ENCODE data around the gene GABBR2.

GABBR2 gene

DNA sequence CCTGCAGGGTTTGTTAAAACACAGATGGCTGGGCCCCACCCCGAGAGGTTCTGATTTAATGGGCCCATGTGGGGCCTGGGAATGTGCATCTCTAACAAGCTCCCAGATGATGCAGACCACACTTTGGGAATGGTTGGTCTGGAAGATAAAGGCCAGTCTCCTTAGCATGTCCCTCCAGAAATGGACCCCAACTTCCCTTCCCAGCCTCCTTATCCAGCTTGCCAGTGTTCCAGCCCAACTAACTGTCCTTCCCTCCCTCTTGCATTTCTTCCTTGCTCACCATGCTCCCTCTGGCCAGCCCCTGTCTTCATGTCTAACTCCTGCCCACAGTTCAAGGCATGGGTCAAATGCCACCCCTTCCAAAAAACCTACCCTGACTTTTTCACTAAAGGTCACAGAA lies 257.2 kb downstream of the GABBR2 start:
- H3K4me3 ChIP-seq (ENCODE audit: low read length), result no peak overlapping the region
- H3K4me1 ChIP-seq (ENCODE audit: insufficient read depth, low read length), result no peaks in the 10 kb centered on the region; the same call in 1 of the 2 replicates
- peaks cover 5% of the 10 kb centered on the region; the same call in 1 of the 2 replicates for H3K9me3 ChIP-seq (ENCODE audit: insufficient read depth, low read depth, low read length)
- no peak overlapping the region for H3K9ac ChIP-seq (ENCODE audit: low read depth, low read length)
- no peak overlapping the region for H3K27ac ChIP-seq (ENCODE audit: low read depth, low read length)
- no peaks in the 10 kb centered on the region for H3K27me3 ChIP-seq (ENCODE audit: insufficient read depth, low read length)
- 94% methylated on average over 1 of the region's 1 CpG for WGBS
- no peaks in the 10 kb centered on the region for H3K36me3 ChIP-seq (ENCODE audit: insufficient read depth, low read length)

- Histone ChIP-seq H3K9me3 (ENCODE audit: insufficient read depth, low read depth, low read length) (peaks cover 5% of the 10 kb centered on the region; the same call in 1 of the 2 replicates), H3K36me3 (ENCODE audit: insufficient read depth, low read length) (no peaks in the 10 kb centered on the region), H3K4me3 (ENCODE audit: low read length) (no peak overlapping the region), H3K9ac (ENCODE audit: low read depth, low read length) (no peak overlapping the region), H3K27ac (ENCODE audit: low read depth, low read length) (no peak overlapping the region), H3K27me3 (ENCODE audit: insufficient read depth, low read length) (no peaks in the 10 kb centered on the region), H3K4me1 (ENCODE audit: insufficient read depth, low read length) (no peaks in the 10 kb centered on the region; the same call in 1 of the 2 replicates)
- WGBS, result 100% methylated on average over 1 of the region's 2 CpGs
These were observed 258.2 kb downstream of the GABBR2 start for GRCh38 chr9:98450496-98450895.

GRCh38 chr9:98449871-98450270 lies 258.9 kb downstream of the GABBR2 start:
- Histone ChIP-seq H3K9ac (ENCODE audit: low read depth, low read length) (no peak overlapping the region), H3K27me3 (ENCODE audit: insufficient read depth, low read length) (no peaks in the 10 kb centered on the region)

DNA sequence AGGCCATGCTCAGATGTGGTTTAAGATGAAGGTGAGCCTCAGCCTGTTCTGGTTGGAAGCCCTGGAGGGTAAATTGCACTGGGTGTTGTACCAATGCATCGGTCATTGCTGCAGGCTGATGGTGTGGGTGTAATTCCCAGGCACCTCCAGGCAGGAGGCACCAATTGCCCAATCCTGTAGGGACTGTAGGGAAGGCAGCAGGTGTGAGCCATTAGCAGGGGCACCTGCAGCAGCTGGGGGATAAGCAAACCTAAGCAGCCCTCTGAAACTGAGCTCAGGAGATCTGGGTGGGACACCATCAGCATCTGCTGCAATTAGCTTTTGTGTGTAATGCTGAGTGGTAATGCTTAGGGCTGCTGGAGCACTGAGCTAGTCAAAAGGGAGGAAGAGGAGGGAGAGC lies 263.2 kb downstream of the GABBR2 start:
- Histone ChIP-seq H3K9ac (ENCODE audit: low read depth, low read length) (no peak overlapping the region), H3K27me3 (ENCODE audit: insufficient read depth, low read length) (no peaks in the 10 kb centered on the region), H3K4me1 (ENCODE audit: insufficient read depth, low read length) (peaks cover 5% of the 10 kb centered on the region), H3K27ac (ENCODE audit: low read depth, low read length) (no peak overlapping the region), H3K4me3 (ENCODE audit: low read length) (no peak overlapping the region), H3K36me3 (ENCODE audit: insufficient read depth, low read length) (no peaks in the 10 kb centered on the region), H3K9me3 (ENCODE audit: insufficient read depth, low read depth, low read length) (peaks cover under 1% of the 10 kb centered on the region; the same call in 1 of the 2 replicates)
- WGBS, result 94% methylated on average over 1 of the region's 1 CpG

More at GRCh38 chr9:98449871-98450270, 258.9 kb downstream of the GABBR2 start:
- H3K4me3 ChIP-seq (ENCODE audit: low read length), result no peak overlapping the region
- H3K4me1 ChIP-seq (ENCODE audit: insufficient read depth, low read length), result no peaks in the 10 kb centered on the region; the same call in 1 of the 2 replicates
- no peak overlapping the region for H3K27ac ChIP-seq (ENCODE audit: low read depth, low read length)
- 91% methylated on average over 3 of the region's 3 CpGs for WGBS
- H3K36me3 ChIP-seq (ENCODE audit: insufficient read depth, low read length), result no peaks in the 10 kb centered on the region
- peaks cover 5% of the 10 kb centered on the region; the same call in 1 of the 2 replicates for H3K9me3 ChIP-seq (ENCODE audit: insufficient read depth, low read depth, low read length)

GRCh38 chr9:98444601-98445000 lies 264.1 kb downstream of the GABBR2 start:
- WGBS, result 87% methylated on average over 13 of the region's 13 CpGs
- Histone ChIP-seq H3K27ac (ENCODE audit: low read depth, low read length) (no peak overlapping the region), H3K36me3 (ENCODE audit: insufficient read depth, low read length) (no peaks in the 10 kb centered on the region), H3K4me3 (ENCODE audit: low read length) (no peak overlapping the region), H3K9ac (ENCODE audit: low read depth, low read length) (no peak overlapping the region), H3K9me3 (ENCODE audit: insufficient read depth, low read depth, low read length) (no peaks in the 10 kb centered on the region), H3K27me3 (ENCODE audit: insufficient read depth, low read length) (no peaks in the 10 kb centered on the region), H3K4me1 (ENCODE audit: insufficient read depth, low read length) (peaks cover 5% of the 10 kb centered on the region)

DNA sequence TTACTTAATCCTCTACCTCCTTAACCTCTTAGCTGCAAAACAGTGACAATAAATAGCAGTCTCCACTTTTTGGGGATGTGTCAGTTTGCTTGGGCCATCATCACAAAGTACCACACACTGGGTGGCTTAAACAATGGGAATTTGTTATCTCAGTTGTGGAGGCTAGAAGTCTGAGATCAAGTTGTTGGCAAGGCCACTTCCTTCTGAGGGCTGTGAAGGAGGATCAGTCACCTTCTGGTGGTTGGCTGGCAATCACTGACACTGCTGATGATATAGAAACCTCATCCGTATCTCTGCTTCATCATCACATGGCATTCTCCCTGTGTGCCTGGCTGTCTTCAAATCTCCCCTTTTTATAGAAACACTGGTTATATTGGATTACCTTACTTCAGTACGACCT lies 266.2 kb downstream of the GABBR2 start:
- H3K9me3 ChIP-seq (ENCODE audit: insufficient read depth, low read depth, low read length), result no peaks in the 10 kb centered on the region
- H3K36me3 ChIP-seq (ENCODE audit: insufficient read depth, low read length), result no peaks in the 10 kb centered on the region
- WGBS, result 88% methylated on average over 2 of the region's 2 CpGs
- H3K27ac ChIP-seq (ENCODE audit: low read depth, low read length), result no peak overlapping the region
- no peak overlapping the region for H3K4me3 ChIP-seq (ENCODE audit: low read length)
- no peaks in the 10 kb centered on the region for H3K27me3 ChIP-seq (ENCODE audit: insufficient read depth, low read length)
- H3K9ac ChIP-seq (ENCODE audit: low read depth, low read length), result no peak overlapping the region
- H3K4me1 ChIP-seq (ENCODE audit: insufficient read depth, low read length), result peaks cover 5% of the 10 kb centered on the region; the same call in 1 of the 2 replicates

DNA sequence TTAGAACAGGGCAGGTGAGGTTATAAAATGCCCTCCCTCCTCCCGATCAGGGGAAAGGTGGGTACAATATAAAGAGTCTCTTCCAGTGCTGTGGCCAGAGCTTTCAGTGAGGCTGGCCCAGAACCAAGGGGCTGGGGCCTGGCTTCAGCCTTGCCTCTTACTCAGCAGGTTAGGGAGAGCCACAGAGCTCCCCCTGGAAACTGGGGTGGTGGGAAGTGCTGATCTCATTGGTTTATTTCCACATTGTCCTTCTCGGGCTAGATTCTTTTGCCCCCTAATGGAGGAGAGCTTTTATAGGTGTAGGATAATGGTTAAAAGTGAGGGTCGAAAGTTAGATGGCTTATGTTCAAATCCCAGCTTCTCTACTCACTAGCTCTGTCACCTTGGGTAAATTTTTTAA lies 266.6 kb downstream of the GABBR2 start:
- H3K27me3 ChIP-seq (ENCODE audit: insufficient read depth, low read length), result no peaks in the 10 kb centered on the region
- no peak overlapping the region for H3K4me3 ChIP-seq (ENCODE audit: low read length)
- no peaks in the 10 kb centered on the region for H3K36me3 ChIP-seq (ENCODE audit: insufficient read depth, low read length)
- WGBS, result 94% methylated on average over 2 of the region's 3 CpGs
- no peaks in the 10 kb centered on the region for H3K9me3 ChIP-seq (ENCODE audit: insufficient read depth, low read depth, low read length)
- H3K4me1 ChIP-seq (ENCODE audit: insufficient read depth, low read length), result peaks cover 5% of the 10 kb centered on the region; the same call in 1 of the 2 replicates
- H3K9ac ChIP-seq (ENCODE audit: low read depth, low read length), result no peak overlapping the region
- H3K27ac ChIP-seq (ENCODE audit: low read depth, low read length), result no peak overlapping the region

- 92% methylated on average over 3 of the region's 3 CpGs for WGBS
- Histone ChIP-seq H3K9ac (ENCODE audit: low read depth, low read length) (no peak overlapping the region), H3K36me3 (ENCODE audit: insufficient read depth, low read length) (no peaks in the 10 kb centered on the region), H3K4me3 (ENCODE audit: low read length) (no peak overlapping the region), H3K4me1 (ENCODE audit: insufficient read depth, low read length) (peaks cover 5% of the 10 kb centered on the region; the same call in 1 of the 2 replicates), H3K27ac (ENCODE audit: low read depth, low read length) (no peak overlapping the region), H3K27me3 (ENCODE audit: insufficient read depth, low read length) (no peaks in the 10 kb centered on the region), H3K9me3 (ENCODE audit: insufficient read depth, low read depth, low read length) (no peaks in the 10 kb centered on the region)
These were observed 270.1 kb downstream of the GABBR2 start for GRCh38 chr9:98438666-98439065.

DNA sequence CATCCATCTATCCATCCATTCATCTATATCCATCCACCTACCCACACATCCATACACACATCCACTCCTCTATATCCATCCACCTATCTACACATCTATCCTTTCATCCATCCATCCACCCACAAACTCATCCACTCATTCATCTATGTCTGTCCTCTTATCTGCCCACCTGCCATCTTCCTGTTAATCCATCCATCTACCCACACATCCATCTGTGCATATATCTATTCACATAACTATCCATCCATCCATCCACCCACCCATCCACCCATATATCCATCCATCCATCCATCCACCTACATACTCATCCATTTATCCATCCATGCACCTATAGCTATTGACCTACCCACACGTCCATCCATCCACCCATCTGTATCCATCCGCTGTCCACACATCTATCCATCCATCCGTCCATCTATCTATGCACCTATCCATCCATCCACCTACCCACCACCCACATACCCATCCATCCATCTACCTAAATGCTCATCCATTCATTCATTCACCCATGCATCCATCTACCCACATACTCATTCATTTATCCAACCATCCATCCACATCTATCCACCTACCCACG lies 271.2 kb downstream of the GABBR2 start:
- 91% methylated on average over 4 of the region's 4 CpGs for WGBS
- H3K36me3 ChIP-seq (ENCODE audit: insufficient read depth, low read length), result no peaks in the 10 kb centered on the region
- no peaks in the 10 kb centered on the region for H3K4me1 ChIP-seq (ENCODE audit: insufficient read depth, low read length)
- no peak overlapping the region for H3K4me3 ChIP-seq (ENCODE audit: low read length)
- H3K27ac ChIP-seq (ENCODE audit: low read depth, low read length), result no peak overlapping the region
- H3K9ac ChIP-seq (ENCODE audit: low read depth, low read length), result no peak overlapping the region
- H3K27me3 ChIP-seq (ENCODE audit: insufficient read depth, low read length), result no peaks in the 10 kb centered on the region
- H3K9me3 ChIP-seq (ENCODE audit: insufficient read depth, low read depth, low read length), result no peaks in the 10 kb centered on the region

GRCh38 chr9:98432960-98433359 lies 275.8 kb downstream of the GABBR2 start:
- Histone ChIP-seq H3K9me3 (ENCODE audit: insufficient read depth, low read depth, low read length) (no peaks in the 10 kb centered on the region), H3K36me3 (ENCODE audit: insufficient read depth, low read length) (no peaks in the 10 kb centered on the region), H3K27ac (ENCODE audit: low read depth, low read length) (no peak overlapping the region), H3K27me3 (ENCODE audit: insufficient read depth, low read length) (no peaks in the 10 kb centered on the region), H3K4me1 (ENCODE audit: insufficient read depth, low read length) (no peaks in the 10 kb centered on the region), H3K9ac (ENCODE audit: low read depth, low read length) (no peak overlapping the region), H3K4me3 (ENCODE audit: low read length) (no peak overlapping the region)
- 91% methylated on average over 4 of the region's 4 CpGs for WGBS

- H3K36me3 ChIP-seq (ENCODE audit: insufficient read depth, low read length), result no peaks in the 10 kb centered on the region
These were observed 276.6 kb downstream of the GABBR2 start for GRCh38 chr9:98432134-98432533.

More at GRCh38 chr9:98432134-98432533, 276.6 kb downstream of the GABBR2 start:
- Histone ChIP-seq H3K9ac (ENCODE audit: low read depth, low read length) (no peak overlapping the region), H3K9me3 (ENCODE audit: insufficient read depth, low read depth, low read length) (no peaks in the 10 kb centered on the region), H3K27me3 (ENCODE audit: insufficient read depth, low read length) (no peaks in the 10 kb centered on the region), H3K4me1 (ENCODE audit: insufficient read depth, low read length) (no peaks in the 10 kb centered on the region), H3K27ac (ENCODE audit: low read depth, low read length) (no peak overlapping the region), H3K4me3 (ENCODE audit: low read length) (no peak overlapping the region)
- 91% methylated on average over 6 of the region's 6 CpGs for WGBS

All from HUES64 (cell line).